DND-41 (cell line): ENCODE measurements around the gene CDC23.

Experiments
- CTCF ChIP-seq: IDR thresholded peaks from 2 replicates; pipeline ENCODE4 v1.5.1; 2012; ENCODE audit warnings: borderline replicate concordance, low read length, moderate library complexity, mild to moderate bottlenecking; ENCODE audit not compliant: poor library complexity, severe bottlenecking; ENCODE audit errors: extremely low read depth
- EZH2 ChIP-seq: IDR thresholded peaks from 3 replicates; pipeline ENCODE4 v1.6.1; 2012; ENCODE audit warnings: borderline replicate concordance, low read depth, mild to moderate bottlenecking, moderate library complexity, low read length, inconsistent platforms; ENCODE audit not compliant: severe bottlenecking

- TF ChIP-seq EZH2 = no peak
- TF ChIP-seq CTCF = no peak
These were observed 21.5 kb upstream of the CDC23 start for GRCh38 chr5:138234651-138235050.
